ENCODE data around the gene CD1C. TPM values are rescaled to one million over a fixed set of nuclear protein-coding genes. Genes with fewer than 3 reads are reported as not detected.

CD1C gene
- total RNA-seq (1 to 10 TPM in 2 of 5 donors, under 1 TPM in 3; 0.26 to 1.4 (median 0.70) TPM), total RNA-seq (0 to 1.2 (median 0.13) reads per million in 29 experiments)
- 2.6 TPM for total RNA-seq (2013)

DNA sequence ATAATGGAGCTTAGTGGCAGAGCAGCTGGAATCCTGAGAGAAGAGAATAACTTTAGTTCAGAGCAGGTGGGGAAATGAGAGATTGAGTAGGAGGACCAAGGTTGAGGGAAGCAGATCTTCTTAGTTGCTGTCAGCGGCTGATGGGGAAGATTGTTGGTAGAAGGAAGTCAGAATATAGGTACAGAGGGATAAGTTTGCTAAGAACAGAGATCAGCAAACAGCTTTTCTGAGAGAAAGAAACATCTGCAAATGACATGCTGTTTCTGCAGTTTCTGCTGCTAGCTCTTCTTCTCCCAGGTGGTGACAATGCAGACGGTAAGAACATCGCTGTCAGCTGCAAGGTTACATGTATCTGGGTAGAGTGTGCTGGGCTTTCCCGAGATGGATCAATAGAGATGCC lies at the start of gene CD1C:
Gene CD1C (plus strand): TSS at position 113 of the 400 bp plus-strand sequence. CDS start 142 bp downstream, at position 255.
- Histone ChIP-seq H3K9me3 (no peaks in the 10 kb centered on the region), H3K4me1 (ENCODE audit: control insufficient read depth in 1 of 2, extremely low read depth in 1 of 2, insufficient read depth in 2 of 2, low read length in 2 of 2) (peaks cover 4 to 31% of the 10 kb centered on the region in 2 experiments), H3K27ac (ENCODE audit: low read length) (no peak within 1 kb of the TSS), H3K36me3 (ENCODE audit: control insufficient read depth in 2 of 2, extremely low read depth in 1 of 2, insufficient read depth in 1 of 2, low read length in 1 of 2) (no peaks in the 10 kb centered on the region), H3K27me3 (replicated peaks in 1 of 2; ENCODE audit: control insufficient read depth in 2 of 2, extremely low read depth in 1 of 2, insufficient read depth in 2 of 2, low read length in 1 of 2) (peaks cover 0 to 5% of the 10 kb centered on the region in 2 experiments), H3K4me3 (ENCODE audit: control insufficient read depth in 1 of 2, extremely low read depth in 1 of 2, low read length in 1 of 2) (no peak within 1 kb of the TSS)
- no peak for DNase-seq
- POLR2A ChIA-PET = no interaction called here
- no peaks in the 10 kb centered on the region for H3K36me3 Mint-ChIP-seq
- ATAC-seq (replicated peaks in 1 of 4) = no peak
- peaks cover 15 to 17% (median 15%) of the 10 kb centered on the region in 3 donors for H3K4me1 Mint-ChIP-seq
- 58% methylated on average over 3 of the region's 4 CpGs for WGBS (ENCODE audit: insufficient coverage)
- no peaks in the 10 kb centered on the region for H3K9me3 Mint-ChIP-seq
- peaks cover 18 to 24% of the 10 kb centered on the region in 2 donors for H3K27me3 Mint-ChIP-seq
- H3K27ac Mint-ChIP-seq = no peak within 1 kb of the TSS
- CTCF ChIA-PET = no interaction called here
- no peak within 1 kb of the TSS for H3K4me3 Mint-ChIP-seq

DNA sequence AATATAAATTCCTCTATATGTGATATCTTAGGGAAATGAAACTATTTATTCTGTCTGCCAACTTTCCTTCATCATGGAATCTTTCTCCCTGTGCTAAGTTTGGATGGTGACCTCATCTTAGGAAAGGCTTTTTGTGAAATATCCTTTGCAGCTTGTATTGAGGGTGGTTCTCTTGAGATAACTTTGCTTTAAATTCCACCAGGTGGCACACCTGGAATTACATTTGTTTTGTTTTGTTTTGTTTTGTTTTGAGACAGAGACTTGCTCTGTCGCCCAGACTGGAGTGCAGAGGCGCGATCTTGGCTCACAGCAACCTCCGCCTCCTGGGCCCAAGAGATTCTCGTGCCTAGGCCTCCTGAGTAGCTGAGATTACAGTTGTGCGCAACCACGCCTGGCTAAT lies 43.1 kb upstream of the CD1C start:
- WGBS (ENCODE audit: insufficient coverage) = 71% methylated on average over 7 of the region's 7 CpGs
- Mint-ChIP-seq H3K27ac (no peak overlapping the region), H3K9me3 (no peaks in the 10 kb centered on the region), H3K4me1 (peaks cover 27 to 30% (median 28%) of the 10 kb centered on the region in 3 donors), H3K27me3 (peaks cover 24 to 38% of the 10 kb centered on the region in 2 donors), H3K4me3 (no peak overlapping the region), H3K36me3 (no peaks in the 10 kb centered on the region)
- Histone ChIP-seq H3K4me1 (ENCODE audit: control insufficient read depth in 1 of 2, extremely low read depth in 1 of 2, insufficient read depth in 2 of 2, low read length in 2 of 2) (peaks cover 22 to 24% of the 10 kb centered on the region in 2 experiments), H3K27me3 (replicated peaks in 1 of 2; ENCODE audit: control insufficient read depth in 2 of 2, extremely low read depth in 1 of 2, insufficient read depth in 2 of 2, low read length in 1 of 2) (peaks cover 3 to 17% of the 10 kb centered on the region in 2 experiments), H3K9me3 (no peaks in the 10 kb centered on the region), H3K27ac (ENCODE audit: low read length) (no peak overlapping the region), H3K36me3 (ENCODE audit: control insufficient read depth in 2 of 2, extremely low read depth in 1 of 2, insufficient read depth in 1 of 2, low read length in 1 of 2) (no peaks in the 10 kb centered on the region), H3K4me3 (ENCODE audit: control insufficient read depth in 1 of 2, extremely low read depth in 1 of 2, low read length in 1 of 2) (no peak overlapping the region)
- ChIA-PET CTCF (interaction anchor here in 1 of 2 donors (0.9 kb wide), 1 partner anchor 43 kb away, joined by 3 read pairs; no protein-coding TSS in a partner anchor), POLR2A (no interaction called here)
- DNase-seq = peak in 1 of 35 experiments; percentile 25
- no peak for ATAC-seq (replicated peaks in 1 of 4)

DNA sequence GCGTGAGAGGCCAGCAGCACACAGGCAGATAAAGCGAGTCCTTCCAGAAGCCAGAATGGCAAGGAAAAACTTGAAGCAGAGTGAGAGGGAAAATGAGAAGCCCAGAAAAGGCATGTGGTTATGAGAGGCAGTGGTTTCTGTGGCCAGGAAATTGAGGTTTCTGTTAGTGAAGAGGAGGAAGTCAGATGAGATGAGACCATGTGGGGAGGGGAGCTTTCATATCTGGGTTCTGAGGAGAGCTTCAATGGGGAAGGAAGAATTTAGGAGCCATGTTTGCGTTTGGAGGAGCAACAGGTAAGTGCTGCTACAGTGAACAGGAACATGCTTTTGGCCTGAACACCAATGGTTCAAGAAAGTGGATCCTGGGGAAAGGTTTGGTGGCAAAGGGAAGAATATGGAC lies 41.6 kb upstream of the CD1C start:
- Histone ChIP-seq H3K27me3 (replicated peaks in 1 of 2; ENCODE audit: control insufficient read depth in 2 of 2, extremely low read depth in 1 of 2, insufficient read depth in 2 of 2, low read length in 1 of 2) (peaks cover 3 to 20% of the 10 kb centered on the region in 2 experiments), H3K4me3 (ENCODE audit: control insufficient read depth in 1 of 2, extremely low read depth in 1 of 2, low read length in 1 of 2) (peak overlapping the region in 1 of 2 donors; percentile 39), H3K36me3 (ENCODE audit: control insufficient read depth in 2 of 2, extremely low read depth in 1 of 2, insufficient read depth in 1 of 2, low read length in 1 of 2) (no peaks in the 10 kb centered on the region), H3K27ac (ENCODE audit: low read length) (no peak overlapping the region), H3K4me1 (ENCODE audit: control insufficient read depth in 1 of 2, extremely low read depth in 1 of 2, insufficient read depth in 2 of 2, low read length in 2 of 2) (peaks cover 22 to 24% of the 10 kb centered on the region in 2 experiments), H3K9me3 (no peaks in the 10 kb centered on the region)
- 0% methylated on average over 3 of the region's 3 CpGs for WGBS (ENCODE audit: insufficient coverage)
- Mint-ChIP-seq H3K9me3 (no peaks in the 10 kb centered on the region), H3K27me3 (peaks cover 19 to 34% of the 10 kb centered on the region in 2 donors), H3K27ac (peak overlapping the region in 1 of 2 donors; percentile 4), H3K4me1 (peaks cover 27 to 30% (median 28%) of the 10 kb centered on the region in 3 donors), H3K4me3 (peak overlapping the region; percentile 1 to 53 (median 1)), H3K36me3 (no peaks in the 10 kb centered on the region)
- ChIA-PET POLR2A (no interaction called here), CTCF (no interaction called here)
- ATAC-seq (replicated peaks in 1 of 4) (peak; percentile 65 to 89 (median 80)), DNase-seq (peak in 22 of 35 experiments; percentile 1 to 67 (median 8))

DNA sequence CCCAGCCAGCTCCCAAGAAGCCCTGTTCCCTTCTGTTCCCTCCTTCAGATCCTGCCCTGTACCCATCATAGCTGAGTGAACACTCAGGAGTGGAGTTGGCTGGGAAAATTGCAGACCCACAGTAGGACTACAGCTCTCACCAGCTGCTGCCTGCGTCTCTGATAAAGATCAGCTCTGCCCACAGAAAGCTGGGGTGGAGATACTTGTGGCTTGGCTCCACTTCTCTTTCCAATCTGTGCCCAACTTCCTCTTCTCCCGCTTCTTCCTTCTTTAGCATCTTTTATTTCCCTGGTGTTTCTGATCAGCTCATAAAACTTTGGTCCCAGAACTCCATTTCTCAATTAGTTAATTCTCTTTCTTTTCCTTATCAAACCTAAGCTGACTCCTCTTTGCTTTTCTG lies 41.0 kb upstream of the CD1C start:
- H3K27ac Mint-ChIP-seq = peak overlapping the region in 1 of 2 donors; percentile 37
- peaks cover 22 to 27% of the 10 kb centered on the region in 2 experiments for H3K4me1 ChIP-seq (ENCODE audit: control insufficient read depth in 1 of 2, extremely low read depth in 1 of 2, insufficient read depth in 2 of 2, low read length in 2 of 2)
- peak overlapping the region in 1 of 3 donors; percentile 53 for H3K4me3 Mint-ChIP-seq
- H3K27me3 ChIP-seq (replicated peaks in 1 of 2; ENCODE audit: control insufficient read depth in 2 of 2, extremely low read depth in 1 of 2, insufficient read depth in 2 of 2, low read length in 1 of 2) = peaks cover 3 to 20% of the 10 kb centered on the region in 2 experiments
- CTCF ChIA-PET = no interaction called here
- no peak overlapping the region for H3K4me3 ChIP-seq (ENCODE audit: control insufficient read depth in 1 of 2, extremely low read depth in 1 of 2, low read length in 1 of 2)
- POLR2A ChIA-PET = no interaction called here
- H3K27me3 Mint-ChIP-seq = peaks cover 19 to 28% of the 10 kb centered on the region in 2 donors
- no peaks in the 10 kb centered on the region for H3K9me3 ChIP-seq
- H3K27ac ChIP-seq (ENCODE audit: low read length) = no peak overlapping the region
- 80% methylated on average over 1 of the region's 2 CpGs for WGBS (ENCODE audit: insufficient coverage)
- no peak for ATAC-seq (replicated peaks in 1 of 4)
- no peak for DNase-seq
- no peaks in the 10 kb centered on the region for H3K36me3 ChIP-seq (ENCODE audit: control insufficient read depth in 2 of 2, extremely low read depth in 1 of 2, insufficient read depth in 1 of 2, low read length in 1 of 2)
- H3K4me1 Mint-ChIP-seq = peaks cover 27 to 30% (median 28%) of the 10 kb centered on the region in 3 donors
- no peaks in the 10 kb centered on the region for H3K9me3 Mint-ChIP-seq
- no peaks in the 10 kb centered on the region for H3K36me3 Mint-ChIP-seq

DNA sequence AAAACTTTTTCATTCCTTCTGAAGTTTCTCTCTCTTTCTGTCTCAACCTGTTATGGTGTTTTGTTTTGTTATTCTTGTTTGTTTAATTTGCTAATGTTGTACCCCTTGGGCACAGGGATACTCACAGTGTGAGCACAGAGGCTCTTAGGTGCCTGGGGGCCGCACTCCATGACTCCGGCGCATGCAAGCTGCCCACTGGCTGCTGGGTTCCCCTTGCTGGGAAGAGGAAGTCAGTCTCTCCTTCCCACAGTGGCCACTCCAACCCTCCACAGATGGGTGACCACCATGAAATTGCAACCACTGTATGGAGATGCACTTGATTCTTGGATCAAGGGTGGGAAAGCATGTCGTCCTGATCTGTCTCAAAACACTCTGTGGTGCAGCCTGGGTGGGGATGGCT lies 40.1 kb upstream of the CD1C start:
- H3K4me3 Mint-ChIP-seq = no peak overlapping the region
- POLR2A ChIA-PET = no interaction called here
- no peak overlapping the region for H3K27ac Mint-ChIP-seq
- peaks cover 27 to 30% (median 28%) of the 10 kb centered on the region in 3 donors for H3K4me1 Mint-ChIP-seq
- no peak overlapping the region for H3K4me3 ChIP-seq (ENCODE audit: control insufficient read depth in 1 of 2, extremely low read depth in 1 of 2, low read length in 1 of 2)
- CTCF ChIA-PET = no interaction called here
- no peak overlapping the region for H3K27ac ChIP-seq (ENCODE audit: low read length)
- no CpG with 5 or more reads among the region's 4 CpGs for WGBS (ENCODE audit: insufficient coverage)
- H3K36me3 Mint-ChIP-seq = no peaks in the 10 kb centered on the region
- H3K9me3 ChIP-seq = no peaks in the 10 kb centered on the region
- peaks cover 3 to 20% of the 10 kb centered on the region in 2 experiments for H3K27me3 ChIP-seq (replicated peaks in 1 of 2; ENCODE audit: control insufficient read depth in 2 of 2, extremely low read depth in 1 of 2, insufficient read depth in 2 of 2, low read length in 1 of 2)
- no peak for DNase-seq
- H3K36me3 ChIP-seq (ENCODE audit: control insufficient read depth in 2 of 2, extremely low read depth in 1 of 2, insufficient read depth in 1 of 2, low read length in 1 of 2) = no peaks in the 10 kb centered on the region
- peaks cover 19 to 23% of the 10 kb centered on the region in 2 donors for H3K27me3 Mint-ChIP-seq
- ATAC-seq (replicated peaks in 1 of 4) = no peak
- H3K4me1 ChIP-seq (ENCODE audit: control insufficient read depth in 1 of 2, extremely low read depth in 1 of 2, insufficient read depth in 2 of 2, low read length in 2 of 2) = peaks cover 22 to 27% of the 10 kb centered on the region in 2 experiments
- H3K9me3 Mint-ChIP-seq = no peaks in the 10 kb centered on the region

DNA sequence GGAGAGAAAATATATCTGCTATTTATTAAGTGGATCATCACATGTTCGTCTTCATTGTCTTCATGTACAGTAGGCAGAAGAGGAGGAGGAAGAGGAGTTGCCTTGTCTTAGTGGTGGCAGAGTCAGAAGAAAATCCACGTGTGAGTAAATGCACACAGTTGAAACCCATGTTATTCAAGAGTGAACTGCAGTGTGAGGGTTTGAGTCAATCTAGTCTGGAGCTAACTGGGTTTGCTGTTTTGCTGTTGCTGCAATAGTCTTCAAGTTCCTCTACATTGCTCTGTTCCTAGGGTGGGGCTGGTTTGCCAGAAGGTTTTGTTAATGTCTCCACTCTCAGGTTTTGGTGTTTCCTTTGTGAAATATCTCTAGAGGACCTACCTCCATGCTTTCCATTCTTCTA lies 38.6 kb upstream of the CD1C start:
- Histone ChIP-seq H3K4me1 (ENCODE audit: control insufficient read depth in 1 of 2, extremely low read depth in 1 of 2, insufficient read depth in 2 of 2, low read length in 2 of 2) (peaks cover 22 to 27% of the 10 kb centered on the region in 2 experiments), H3K27ac (ENCODE audit: low read length) (no peak overlapping the region), H3K27me3 (replicated peaks in 1 of 2; ENCODE audit: control insufficient read depth in 2 of 2, extremely low read depth in 1 of 2, insufficient read depth in 2 of 2, low read length in 1 of 2) (peaks cover 3 to 25% of the 10 kb centered on the region in 2 experiments), H3K36me3 (ENCODE audit: control insufficient read depth in 2 of 2, extremely low read depth in 1 of 2, insufficient read depth in 1 of 2, low read length in 1 of 2) (no peaks in the 10 kb centered on the region), H3K4me3 (ENCODE audit: control insufficient read depth in 1 of 2, extremely low read depth in 1 of 2, low read length in 1 of 2) (no peak overlapping the region), H3K9me3 (no peaks in the 10 kb centered on the region)
- H3K27me3 Mint-ChIP-seq = peaks cover 15 to 16% of the 10 kb centered on the region in 2 donors
- DNase-seq (no peak), ATAC-seq (replicated peaks in 1 of 4) (no peak)
- ChIA-PET CTCF (no interaction called here), POLR2A (no interaction called here)
- 38% methylated on average over 2 of the region's 2 CpGs for WGBS (ENCODE audit: insufficient coverage)
- H3K4me1 Mint-ChIP-seq = peaks cover 27 to 30% (median 28%) of the 10 kb centered on the region in 3 donors
- no peak overlapping the region for H3K4me3 Mint-ChIP-seq
- H3K36me3 Mint-ChIP-seq = no peaks in the 10 kb centered on the region
- H3K27ac Mint-ChIP-seq = no peak overlapping the region
- no peaks in the 10 kb centered on the region for H3K9me3 Mint-ChIP-seq
